GM13977 (cell line): ENCODE measurements around the gene CALU.

Experiments used
- DNase-seq: peaks from one replicate; pipeline ENCODE4 v3.0.0; 2012; ENCODE audit warnings: low spot score
- CTCF ChIP-seq: IDR thresholded peaks from 2 replicates; pipeline ENCODE4 v1.5.1; 2012; ENCODE audit warnings: mild to moderate bottlenecking, control low read depth; ENCODE audit not compliant: insufficient read depth; ENCODE audit errors: extremely low read depth, missing control alignments
- in situ Hi-C: fragments of 300-500 bp; cut with MboI; formaldehyde crosslinking; loops from one replicate; pipeline ENCODE4 v1.12.0; 2022; ENCODE audit warnings: low sequenced_read_pairs, low pct_unique_long_range_greater_than_20kb, mixed read lengths, inconsistent platforms; ENCODE audit not compliant: unreplicated experiment

Gene CALU

GRCh38 chr7:128781126-128781525 lies 42.0 kb downstream of the CALU start:
- in situ Hi-C loops: no loop called here
- no peak for TF ChIP-seq CTCF
- no peak for DNase-seq

- no peak for TF ChIP-seq CTCF
- in situ Hi-C loops: no loop called here
- DNase-seq: no peak
Measured at GRCh38 chr7:128781851-128782250, 42.7 kb downstream of the CALU start.

- TF ChIP-seq CTCF: no peak
- in situ Hi-C loops: no loop called here
- no peak for DNase-seq
Measured at GRCh38 chr7:128783143-128783861, 44.1 kb downstream of the CALU start.

GRCh38 chr7:128785738-128786137 lies 46.6 kb downstream of the CALU start:
- no peak for TF ChIP-seq CTCF
- in situ Hi-C loops: no loop called here

GRCh38 chr7:128788446-128789412 lies 49.6 kb downstream of the CALU start:
- no peak for DNase-seq
- TF ChIP-seq CTCF: no peak
- in situ Hi-C loops: no loop called here

More at GRCh38 chr7:128785738-128786137, 46.6 kb downstream of the CALU start:
- DNase-seq: no peak

GRCh38 chr7:128790315-128791041 lies 51.3 kb downstream of the CALU start:
- TF ChIP-seq CTCF: no peak
- DNase-seq: peak; percentile 23
- in situ Hi-C loops: no loop called here
